ENCODE data around the gene TRAPPC3.

The TRAPPC3 gene

DNA sequence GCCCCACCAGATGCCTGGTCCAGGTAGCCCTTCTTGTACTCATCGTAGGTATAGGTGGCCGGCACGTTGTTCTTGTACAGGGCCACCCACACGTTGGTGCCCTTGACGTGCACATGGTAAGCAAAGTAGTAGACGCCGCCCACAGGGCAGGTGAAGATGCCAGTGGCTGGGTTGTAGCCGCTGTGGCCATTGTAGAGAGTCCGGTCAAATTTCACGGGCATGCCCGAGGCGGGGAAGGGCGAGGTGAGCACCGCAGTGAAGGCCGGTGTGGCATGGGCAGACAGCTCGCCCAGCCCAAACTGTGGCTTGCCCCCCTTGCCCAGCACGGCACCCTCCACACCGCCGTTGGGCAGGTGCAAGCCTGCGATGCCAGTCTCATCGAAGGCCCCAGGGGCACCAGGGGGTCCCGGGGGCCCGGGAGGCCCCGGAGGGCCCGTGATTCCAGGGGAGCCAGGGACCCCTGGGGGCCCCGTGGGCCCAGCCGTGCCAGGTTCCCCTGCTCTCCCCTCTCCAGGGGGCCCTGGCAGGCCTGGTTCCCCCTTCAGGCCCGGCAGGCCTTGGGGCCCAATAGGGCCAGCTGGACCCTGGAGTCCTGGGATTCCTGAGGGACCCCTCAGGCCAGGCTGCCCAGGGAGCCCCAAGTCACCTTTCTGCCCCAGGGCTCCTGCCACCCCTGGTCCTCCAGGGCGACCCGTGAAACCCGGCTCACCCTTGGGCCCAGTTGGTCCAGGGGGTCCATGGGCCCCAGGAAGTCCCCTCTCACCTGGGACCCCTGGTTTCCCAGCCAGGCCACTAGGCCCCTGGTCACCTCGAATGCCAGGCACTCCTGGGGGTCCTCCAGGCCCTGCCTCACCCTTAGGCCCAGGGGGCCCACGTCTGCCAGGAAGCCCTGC, 51.3 kb downstream of the TRAPPC3 start:
- no peak for DNase-seq (ENCODE audit: low read depth)

DNA sequence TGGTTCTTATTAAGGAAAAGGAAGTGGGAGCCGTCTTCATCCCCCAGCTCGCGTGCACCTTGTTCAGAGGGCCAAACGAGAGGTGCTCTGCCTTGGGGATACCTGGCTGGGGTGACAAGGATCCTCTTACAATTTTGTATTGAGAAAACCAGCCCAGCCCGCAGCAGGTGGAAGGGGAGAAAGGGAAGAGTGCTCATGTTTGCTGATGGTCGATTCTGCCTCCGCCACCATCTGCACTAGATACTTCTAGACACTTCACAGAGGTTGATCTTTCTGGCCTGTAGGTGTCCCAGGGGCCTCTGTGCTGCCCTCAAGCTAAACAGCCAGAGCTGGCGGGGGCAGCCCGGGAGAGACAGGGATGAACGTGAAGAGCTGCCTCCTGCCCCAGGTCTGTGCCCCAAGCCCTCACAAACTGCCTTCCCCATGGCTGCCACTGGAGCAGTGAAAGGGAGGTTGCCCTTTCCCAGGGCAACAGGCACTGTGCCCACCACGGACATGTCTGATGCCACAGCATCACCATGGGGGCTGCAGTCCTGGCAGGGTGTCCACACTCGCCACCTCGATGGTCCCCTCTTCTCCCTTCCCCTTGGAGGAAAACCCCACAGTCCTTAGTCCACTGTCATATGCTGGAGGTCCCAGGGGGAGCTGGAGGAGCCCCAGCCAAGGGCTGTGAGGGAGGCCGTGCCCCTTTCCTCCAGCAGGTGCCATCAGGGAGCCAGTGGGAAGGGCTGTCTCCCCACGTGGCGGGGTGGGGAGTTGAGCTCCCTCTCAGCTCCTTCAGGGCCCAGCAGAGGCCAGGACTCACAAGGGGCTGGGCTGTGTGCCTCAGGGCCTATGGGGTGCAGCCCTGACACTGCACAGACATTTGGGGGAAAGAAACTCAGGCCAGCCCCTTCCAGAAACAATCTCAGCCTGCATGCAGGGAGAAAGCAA, 52.5 kb downstream of the TRAPPC3 start:
- no peak for DNase-seq (ENCODE audit: low read depth)

DNA sequence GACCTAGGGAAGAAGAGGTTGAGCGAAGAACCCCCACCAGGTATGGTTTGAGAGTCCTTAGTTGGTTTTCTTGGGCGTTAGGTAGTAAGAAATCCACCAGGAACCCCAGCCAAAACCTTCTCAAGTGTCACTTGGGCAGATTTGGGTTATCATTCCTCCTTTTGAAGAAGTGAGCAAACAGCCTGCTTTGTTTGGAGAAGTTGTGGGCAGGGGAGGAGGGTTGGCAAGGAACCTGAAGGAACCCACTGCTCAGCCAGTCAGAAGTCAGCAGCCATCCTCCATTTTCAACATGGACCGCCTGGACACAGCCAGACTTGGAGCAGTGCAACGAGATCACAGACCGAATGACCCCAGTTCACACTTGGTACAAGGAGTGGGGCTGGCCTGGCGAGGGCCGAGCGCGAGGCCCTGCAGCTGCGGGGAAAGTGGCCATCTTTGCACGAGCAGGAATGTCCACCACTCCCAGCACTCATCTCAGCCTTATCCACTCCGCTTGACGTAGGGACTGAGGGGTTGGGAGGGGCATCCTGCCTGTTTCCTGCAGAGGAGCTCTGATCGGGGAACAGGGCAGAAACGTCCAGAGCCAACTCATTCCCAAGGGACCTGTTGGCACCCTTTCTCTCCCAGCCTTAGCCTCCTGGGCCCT, 53.4 kb downstream of the TRAPPC3 start:
- no peak for DNase-seq (ENCODE audit: low read depth)

DNA sequence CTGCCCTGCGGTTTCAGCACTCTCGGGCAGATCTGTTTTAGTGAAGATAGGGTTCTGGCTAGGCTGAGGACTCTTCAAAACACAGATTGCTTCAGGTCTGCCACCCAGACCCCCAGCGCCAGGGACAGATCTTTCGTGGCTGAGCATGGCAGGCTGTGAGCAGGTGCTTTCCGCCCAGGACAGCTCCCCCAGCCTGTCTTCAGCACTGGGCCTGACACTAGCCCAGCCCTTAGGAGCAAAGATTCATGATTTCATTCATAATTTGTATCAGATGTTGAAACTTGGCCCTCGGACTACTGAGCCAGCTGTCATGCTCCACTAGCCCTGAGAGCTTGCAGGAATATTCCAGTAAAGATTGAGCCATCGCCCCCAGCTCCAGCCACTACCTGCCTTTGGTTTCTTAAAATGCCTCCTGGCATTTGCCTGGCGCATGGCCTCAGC, 54.6 kb downstream of the TRAPPC3 start:
- DNase-seq (ENCODE audit: low read depth): no peak

DNA sequence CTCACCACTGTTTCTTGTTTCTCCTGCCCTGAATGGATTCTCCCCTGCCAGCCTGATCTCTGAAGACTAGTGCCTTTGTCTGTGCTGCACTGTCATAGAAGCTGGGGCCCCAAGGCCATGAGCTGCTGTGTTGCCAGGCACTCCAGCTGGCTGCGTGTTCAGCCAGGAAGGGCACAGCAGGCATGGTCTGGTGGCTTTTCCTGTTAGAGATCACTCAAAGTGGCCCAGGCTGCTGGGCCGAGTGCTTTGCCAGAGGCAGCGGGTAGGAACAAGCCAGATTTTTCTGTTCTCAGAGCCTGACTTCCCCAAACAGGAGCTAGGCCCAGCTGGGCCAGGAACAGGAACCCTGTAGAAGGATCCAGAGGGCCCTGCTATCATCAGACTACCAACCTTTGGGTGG, 55.4 kb downstream of the TRAPPC3 start:
- no peak for DNase-seq (ENCODE audit: low read depth)

DNA sequence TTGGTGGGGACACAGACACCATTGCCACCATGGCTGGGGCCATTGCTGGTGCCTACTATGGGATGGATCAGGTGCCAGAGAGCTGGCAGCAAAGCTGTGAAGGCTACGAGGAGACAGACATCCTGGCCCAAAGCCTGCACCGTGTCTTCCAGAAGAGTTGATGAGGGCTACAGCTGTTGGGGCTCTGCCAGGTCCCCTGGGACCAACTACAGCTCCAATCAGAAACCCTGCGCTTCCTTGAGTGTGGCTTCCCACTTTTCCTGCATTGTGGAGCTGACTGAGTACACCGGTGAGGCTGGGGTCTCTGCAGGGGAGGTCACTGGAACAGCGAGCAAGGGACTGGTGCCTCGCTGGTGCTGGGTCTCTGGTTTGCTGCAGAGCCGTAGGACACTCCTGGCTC, 56.1 kb downstream of the TRAPPC3 start:
- no peak for DNase-seq (ENCODE audit: low read depth)

DNA sequence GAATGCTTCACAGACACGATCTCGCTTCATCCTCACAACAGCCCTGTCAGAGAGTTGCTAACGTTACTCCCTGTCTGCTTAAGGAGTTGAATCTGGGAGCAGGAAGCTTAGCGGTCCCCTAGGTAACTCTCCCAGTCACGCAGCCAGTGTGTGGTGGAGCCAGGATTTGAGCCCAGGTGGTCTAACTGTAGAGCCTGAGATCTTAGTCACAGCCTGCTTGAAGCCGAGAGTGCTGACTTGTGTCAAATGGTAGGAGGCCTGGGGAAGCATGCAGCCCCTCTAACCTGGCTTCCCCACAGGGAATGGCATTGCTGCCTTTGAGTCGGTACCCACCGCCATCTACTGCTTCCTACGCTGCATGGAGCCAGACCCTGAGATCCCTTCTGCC, 56.5 kb downstream of the TRAPPC3 start:
- DNase-seq (ENCODE audit: low read depth): no peak

DNA sequence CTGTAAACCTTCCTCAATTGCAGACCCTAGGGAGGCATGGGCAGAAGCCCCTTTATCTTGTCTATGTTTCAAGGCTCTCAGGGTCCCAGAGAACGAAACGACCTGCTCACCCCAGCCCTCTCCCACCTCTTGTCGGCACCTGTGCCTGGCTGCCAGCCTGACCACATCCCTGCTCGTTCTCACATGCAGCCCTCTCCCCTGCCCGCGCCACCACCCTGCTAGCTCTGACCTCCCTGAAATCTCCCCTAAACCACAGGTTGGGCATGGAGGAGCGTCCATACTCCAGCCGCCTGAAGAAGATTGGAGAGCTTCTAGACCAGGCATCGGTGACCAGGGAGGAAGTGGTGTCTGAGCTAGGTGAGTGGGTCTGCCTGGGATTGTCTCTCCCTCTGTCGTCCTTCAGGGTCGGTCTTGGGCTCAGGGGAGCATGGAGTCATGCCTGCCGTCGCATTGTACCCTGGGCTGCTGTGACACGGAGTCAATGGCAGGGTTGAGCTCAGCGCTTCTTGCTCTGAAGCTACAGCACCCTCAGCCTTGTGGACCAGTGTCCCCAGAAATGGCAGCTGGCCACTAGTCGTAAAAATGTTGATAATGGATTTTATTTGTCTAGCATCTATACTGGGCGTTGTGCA, 57.0 kb downstream of the TRAPPC3 start:
- DNase-seq (ENCODE audit: low read depth): no peak

DNA sequence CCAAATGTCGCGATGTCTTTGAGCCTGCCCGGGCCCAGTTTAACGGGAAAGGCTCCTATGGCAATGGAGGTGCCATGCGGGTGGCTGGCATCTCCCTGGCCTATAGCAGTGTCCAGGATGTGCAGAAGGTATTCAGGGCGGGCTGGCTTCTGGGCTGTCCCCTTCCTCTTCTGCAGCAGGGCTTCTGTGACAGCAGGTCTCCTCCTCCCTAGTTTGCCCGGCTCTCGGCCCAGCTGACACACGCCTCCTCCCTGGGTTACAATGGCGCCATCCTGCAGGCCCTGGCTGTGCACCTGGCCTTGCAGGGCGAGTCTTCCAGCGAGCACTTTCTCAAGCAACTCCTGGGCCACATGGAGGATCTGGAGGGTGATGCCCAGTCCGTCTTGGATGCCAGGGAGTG, 57.6 kb downstream of the TRAPPC3 start:
- DNase-seq (ENCODE audit: low read depth): no peak

DNA sequence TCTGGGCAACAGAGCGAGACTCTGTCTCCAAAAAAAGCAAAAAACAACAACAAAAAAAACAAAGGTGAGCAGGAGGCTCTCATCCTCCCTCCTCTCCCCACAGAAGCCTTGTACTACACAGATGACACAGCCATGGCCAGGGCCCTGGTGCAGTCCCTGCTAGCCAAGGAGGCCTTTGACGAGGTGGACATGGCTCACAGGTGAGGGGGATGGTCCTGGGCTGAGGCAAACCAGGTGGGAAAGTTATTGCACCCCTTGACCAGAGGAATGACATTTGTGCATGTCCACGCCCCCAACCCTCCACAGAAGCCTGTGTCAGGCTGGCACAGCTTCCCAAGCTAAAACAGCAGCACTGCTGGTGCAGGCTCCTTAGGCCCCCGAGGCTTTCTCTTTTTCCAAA, 58.1 kb downstream of the TRAPPC3 start:
- DNase-seq (ENCODE audit: low read depth): no peak

DNA sequence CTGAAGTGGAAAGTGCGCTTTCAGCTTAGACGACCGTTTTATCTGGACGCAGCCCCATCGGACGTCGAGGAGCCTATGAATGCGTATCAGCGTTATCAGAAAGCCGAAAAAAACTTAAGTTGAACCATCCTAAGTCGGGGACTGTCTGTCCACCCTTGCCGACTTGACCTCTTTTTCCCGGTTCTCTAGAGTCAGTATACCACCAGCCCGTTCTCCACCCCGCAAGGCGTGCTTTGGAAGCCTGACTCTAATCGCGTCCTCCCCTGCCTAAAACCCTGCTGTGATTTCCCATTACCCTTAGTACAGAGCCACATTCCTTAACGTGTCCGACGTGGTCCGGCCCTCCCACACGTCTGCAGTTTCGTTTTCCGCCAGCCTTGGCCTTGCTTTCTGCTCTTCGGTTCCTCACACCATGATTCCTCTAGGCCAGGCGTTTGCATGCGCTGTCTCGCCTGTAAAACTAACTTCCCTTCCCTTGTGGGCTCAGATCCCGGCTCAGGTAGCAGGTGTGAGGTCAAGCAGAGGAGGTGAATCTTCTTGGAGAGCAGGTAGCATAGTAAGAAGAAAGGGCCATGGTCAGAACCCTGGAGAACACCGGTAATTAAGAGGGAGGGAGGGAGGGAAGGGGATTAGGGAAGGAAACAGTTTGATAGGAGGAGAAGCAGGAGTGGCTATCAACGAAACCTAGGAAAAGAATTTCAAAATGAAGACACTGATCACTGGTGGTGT, 59.7 kb downstream of the TRAPPC3 start:
- no peak for DNase-seq (ENCODE audit: low read depth)

DNA sequence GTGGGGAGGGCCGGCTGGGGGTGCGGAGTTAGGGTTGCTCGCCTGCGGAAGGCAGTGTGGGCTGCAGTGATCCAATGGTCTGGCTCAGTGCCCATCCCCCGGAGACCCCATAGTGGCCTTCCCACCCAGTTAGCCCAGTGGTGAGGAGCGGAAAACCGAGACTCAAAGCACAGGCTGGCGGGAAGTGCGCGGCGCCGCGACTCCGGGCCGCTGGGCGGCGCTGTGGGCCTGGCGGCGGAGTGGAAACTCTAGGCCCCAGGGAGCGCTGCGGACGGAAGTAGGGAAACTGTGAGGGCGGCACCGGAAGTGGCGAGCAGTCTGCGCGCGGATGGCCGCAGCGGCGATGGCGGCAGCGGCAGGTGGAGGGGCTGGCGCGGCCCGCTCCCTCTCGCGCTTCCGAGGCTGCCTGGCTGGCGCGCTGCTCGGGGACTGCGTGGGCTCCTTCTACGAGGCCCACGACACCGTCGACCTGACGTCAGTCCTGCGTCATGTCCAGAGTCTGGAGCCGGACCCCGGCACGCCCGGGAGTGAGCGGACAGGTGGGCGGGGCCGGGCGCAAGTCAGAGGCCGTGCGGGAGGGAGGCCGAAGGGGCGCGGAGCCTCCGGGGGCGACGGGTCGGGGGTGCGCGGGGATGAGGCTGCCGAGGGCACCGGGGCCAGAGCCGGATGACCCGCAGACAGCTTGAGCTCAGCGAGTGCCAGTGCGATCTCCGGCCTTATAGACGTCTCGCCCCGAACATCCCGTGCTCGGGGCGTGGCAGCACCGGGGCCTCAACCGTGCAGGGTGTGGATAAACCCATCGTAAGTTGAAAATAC, 60.5 kb downstream of the TRAPPC3 start, which contains the start of gene ADPRS:
Gene ADPRS, plus strand, starts transcription at position 316 of the 816 bp plus-strand sequence. Its CDS starts 13 bp downstream, at position 329.
- DNase-seq (ENCODE audit: low read depth): peak; percentile 88

DNA sequence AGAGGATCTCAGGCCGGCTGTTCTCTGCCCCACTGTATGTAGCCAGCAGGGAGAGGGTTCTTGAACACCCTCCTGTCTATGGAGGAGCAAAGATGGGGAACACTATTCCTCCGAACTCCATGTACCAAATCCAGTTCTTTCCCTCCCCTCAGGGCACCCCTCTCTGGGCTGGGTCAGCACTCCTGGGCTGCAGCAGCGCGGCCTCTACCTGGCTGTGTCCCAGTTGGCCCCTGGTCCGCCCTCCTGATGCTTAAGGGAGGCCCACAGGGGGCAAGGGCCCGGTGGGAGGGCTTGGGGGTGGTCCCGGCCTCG, 61.1 kb downstream of the TRAPPC3 start:
- DNase-seq (ENCODE audit: low read depth): no peak

DNA sequence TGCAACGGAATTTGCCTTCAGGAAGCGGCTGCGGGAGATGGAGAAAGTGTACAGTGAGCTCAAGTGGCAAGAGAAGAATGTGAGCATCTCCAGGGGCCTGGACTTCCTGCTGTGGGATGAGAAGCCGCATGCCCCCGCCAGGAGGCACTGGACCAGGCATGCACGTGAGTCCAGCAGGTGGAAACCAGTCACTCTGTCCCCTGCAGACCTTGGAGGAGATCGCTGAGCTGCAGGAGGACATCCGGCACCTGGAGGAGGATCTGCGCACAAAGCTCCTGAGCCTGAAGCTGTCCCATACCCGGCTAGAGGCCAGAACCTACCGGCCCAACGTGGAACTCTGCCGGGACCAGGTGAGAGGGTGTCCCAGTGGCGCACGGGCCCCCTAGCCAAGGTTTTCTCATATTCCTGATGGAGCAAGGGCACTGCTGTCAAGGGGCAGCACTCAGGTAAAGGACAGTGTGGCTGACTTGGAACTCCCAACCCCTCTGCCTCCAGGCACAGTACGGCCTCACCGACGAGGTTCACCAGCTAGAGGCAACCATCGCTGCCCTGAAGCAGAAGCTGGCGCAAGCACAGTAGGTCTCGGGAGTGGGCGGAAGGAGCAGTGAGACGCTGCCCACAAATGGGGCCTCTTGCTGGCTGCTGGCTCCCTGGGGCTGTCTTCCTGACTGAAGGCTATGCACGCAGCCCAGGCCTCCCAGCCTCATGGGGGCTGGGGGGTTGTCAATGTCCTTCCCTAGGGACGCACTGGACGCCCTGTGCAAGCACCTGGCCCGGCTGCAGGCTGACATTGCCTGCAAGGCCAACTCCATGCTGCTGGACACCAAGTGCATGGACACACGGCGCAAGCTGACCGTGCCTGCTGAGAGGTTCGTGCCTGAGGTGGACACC, 61.8 kb downstream of the TRAPPC3 start:
- no peak for DNase-seq (ENCODE audit: low read depth)

Measured in activated T-helper 1 cell treated with Interleukin-2 at 50 U/mL for 16 hours (primary cell).